NCI-H510A treated with DMSO at 0.1 percent for 48 hours (cell line): ENCODE measurements around the gene GPR18.
"Not testable (repeated sequence)": the region's sequence is repeated elsewhere in the genome, so short reads cannot be mapped to it uniquely, and the experiment has no call there.

ENCODE experiments used
- DNase-seq: peaks from one replicate; lab custom pipeline; 2025; lab: John Stamatoyannopoulos, UW

The GPR18 gene

GRCh38 chr13:99228737-99229691 lies 29.2 kb downstream of the GPR18 start:
- DNase-seq, result no peak

GRCh38 chr13:99227909-99228688 lies 30.1 kb downstream of the GPR18 start:
- DNase-seq, result no peak

GRCh38 chr13:99227331-99227900 lies 30.8 kb downstream of the GPR18 start:
- DNase-seq, result no peak

- DNase-seq, result no peak
Observed at GRCh38 chr13:99226513-99226912, 31.7 kb downstream of the GPR18 start.

- no peak for DNase-seq
Observed at GRCh38 chr13:99225078-99225477, 33.1 kb downstream of the GPR18 start.

GRCh38 chr13:99224021-99224420 lies 34.2 kb downstream of the GPR18 start:
- DNase-seq, result no peak

GRCh38 chr13:99223587-99223986 lies 34.6 kb downstream of the GPR18 start:
- DNase-seq, result no peak

GRCh38 chr13:99221567-99222239 lies 36.5 kb downstream of the GPR18 start:
- DNase-seq, result no peak

- no peak for DNase-seq
Observed at GRCh38 chr13:99220199-99220935, 37.8 kb downstream of the GPR18 start.

- no peak for DNase-seq
Observed at GRCh38 chr13:99218969-99219368, 39.2 kb downstream of the GPR18 start.

GRCh38 chr13:99218545-99218944 lies 39.6 kb downstream of the GPR18 start:
- no peak for DNase-seq

GRCh38 chr13:99218126-99218525 lies 40.1 kb downstream of the GPR18 start:
- no peak for DNase-seq

GRCh38 chr13:99217461-99218110 lies 40.6 kb downstream of the GPR18 start:
- no peak for DNase-seq

GRCh38 chr13:99215184-99215830 lies 42.9 kb downstream of the GPR18 start:
- DNase-seq, result peak; percentile 15

GRCh38 chr13:99214731-99215130 lies 43.4 kb downstream of the GPR18 start:
- no peak for DNase-seq

- no peak for DNase-seq
Observed at GRCh38 chr13:99214232-99214631, 43.9 kb downstream of the GPR18 start.

GRCh38 chr13:99211421-99212035 lies 46.7 kb downstream of the GPR18 start:
- no peak for DNase-seq

GRCh38 chr13:99210627-99211026 lies 47.6 kb downstream of the GPR18 start:
- DNase-seq, result not testable (repeated sequence)

- no peak for DNase-seq
Observed at GRCh38 chr13:99208845-99209527, 49.2 kb downstream of the GPR18 start.
